Measurements from ENCODE around the gene TOX3.

TOX3 gene

GRCh38 chr16:52489894-52490293 lies 57.0 kb downstream of the TOX3 start:
- no peak for DNase-seq

GRCh38 chr16:52488837-52489289 lies 58.1 kb downstream of the TOX3 start:
- no peak for DNase-seq

- DNase-seq, result no peak
Observed at GRCh38 chr16:52487849-52488457, 59.0 kb downstream of the TOX3 start.

GRCh38 chr16:52480237-52480636 lies 66.7 kb downstream of the TOX3 start:
- DNase-seq, result no peak

- DNase-seq, result no peak
Observed at GRCh38 chr16:52476111-52476510, 70.8 kb downstream of the TOX3 start.

GRCh38 chr16:52474679-52475078 lies 72.3 kb downstream of the TOX3 start:
- no peak for DNase-seq

- no peak for DNase-seq
Observed at GRCh38 chr16:52473096-52473495, 73.8 kb downstream of the TOX3 start.

GRCh38 chr16:52471650-52472370 lies 75.1 kb downstream of the TOX3 start:
- DNase-seq, result no peak

- no peak for DNase-seq
Observed at GRCh38 chr16:52470585-52470984, 76.4 kb downstream of the TOX3 start.

- DNase-seq, result no peak
Observed at GRCh38 chr16:52469775-52470174, 77.2 kb downstream of the TOX3 start.

- DNase-seq, result no peak
Observed at GRCh38 chr16:52469091-52469490, 77.9 kb downstream of the TOX3 start.

GRCh38 chr16:52467753-52468152 lies 79.2 kb downstream of the TOX3 start:
- DNase-seq, result no peak

- no peak for DNase-seq
Observed at GRCh38 chr16:52466994-52467393, 79.9 kb downstream of the TOX3 start.

GRCh38 chr16:52465711-52466267 lies 81.2 kb downstream of the TOX3 start:
- DNase-seq, result no peak

- DNase-seq, result no peak
Observed at GRCh38 chr16:52463904-52464303, 83.0 kb downstream of the TOX3 start.

GRCh38 chr16:52462816-52463215 lies 84.1 kb downstream of the TOX3 start:
- no peak for DNase-seq

- no peak for DNase-seq
Observed at GRCh38 chr16:52460639-52461178, 86.2 kb downstream of the TOX3 start.

- DNase-seq, result no peak
Observed at GRCh38 chr16:52456368-52456767, 90.6 kb downstream of the TOX3 start.

- DNase-seq, result no peak
Observed at GRCh38 chr16:52455549-52456277, 91.2 kb downstream of the TOX3 start.

- no peak for DNase-seq
Observed at GRCh38 chr16:52453644-52454043, 93.3 kb downstream of the TOX3 start.

- DNase-seq, result no peak
Observed at GRCh38 chr16:52451971-52452421, 94.9 kb downstream of the TOX3 start.

- DNase-seq, result no peak
Observed at GRCh38 chr16:52450916-52451315, 96.0 kb downstream of the TOX3 start.

- no peak for DNase-seq
Observed at GRCh38 chr16:52450241-52450640, 96.7 kb downstream of the TOX3 start.
